HG02759 (cell line): ENCODE results near the gene TUBB6.
A peak's percentile ranks its signal among the peaks of the same experiment; 100 is the strongest.

Experiments used
- ATAC-seq: cut with Tn5 transposase; IDR thresholded peaks from one replicate; pipeline ENCODE4 v1.9.1; 2021; ENCODE audit warnings: mild to moderate bottlenecking, moderate library complexity; ENCODE audit not compliant: unreplicated experiment

TUBB6 gene

GRCh38 chr18:12335503-12335902, 27.5 kb downstream of the TUBB6 start:
- ATAC-seq, result no peak

GRCh38 chr18:12336171-12336613, 28.2 kb downstream of the TUBB6 start:
- no peak for ATAC-seq

GRCh38 chr18:12336887-12337286, 28.8 kb downstream of the TUBB6 start:
- no peak for ATAC-seq

GRCh38 chr18:12338382-12338781, 30.3 kb downstream of the TUBB6 start:
- ATAC-seq, result no peak

- ATAC-seq, result no peak
Observed at GRCh38 chr18:12340945-12341660, 33.1 kb downstream of the TUBB6 start.

GRCh38 chr18:12342661-12343060, 34.6 kb downstream of the TUBB6 start:
- no peak for ATAC-seq

- ATAC-seq, result no peak
Observed at GRCh38 chr18:12345491-12346239, 37.6 kb downstream of the TUBB6 start.

- no peak for ATAC-seq
Observed at GRCh38 chr18:12346240-12346565, 38.2 kb downstream of the TUBB6 start.

- no peak for ATAC-seq
Observed at GRCh38 chr18:12347895-12348294, 39.9 kb downstream of the TUBB6 start.

GRCh38 chr18:12352188-12352587, 44.1 kb downstream of the TUBB6 start:
- ATAC-seq, result no peak

GRCh38 chr18:12359515-12359927, 51.5 kb downstream of the TUBB6 start:
- no peak for ATAC-seq

GRCh38 chr18:12361770-12362378, 53.8 kb downstream of the TUBB6 start:
- ATAC-seq, result peak; percentile 60

- no peak for ATAC-seq
Observed at GRCh38 chr18:12362473-12363174, 54.6 kb downstream of the TUBB6 start.

- ATAC-seq, result no peak
Observed at GRCh38 chr18:12366379-12366778, 58.3 kb downstream of the TUBB6 start.

- no peak for ATAC-seq
Observed at GRCh38 chr18:12366784-12367183, 58.7 kb downstream of the TUBB6 start.

GRCh38 chr18:12369211-12369610, 61.2 kb downstream of the TUBB6 start:
- no peak for ATAC-seq

GRCh38 chr18:12371590-12371989, 63.5 kb downstream of the TUBB6 start:
- ATAC-seq, result no peak

- ATAC-seq, result no peak
Observed at GRCh38 chr18:12372406-12372805, 64.4 kb downstream of the TUBB6 start.

GRCh38 chr18:12373116-12373770, 65.2 kb downstream of the TUBB6 start:
- no peak for ATAC-seq

- no peak for ATAC-seq
Observed at GRCh38 chr18:12373771-12374116, 65.7 kb downstream of the TUBB6 start.

GRCh38 chr18:12374401-12374800, 66.4 kb downstream of the TUBB6 start:
- no peak for ATAC-seq
